Large intestine (tissue), 3 donors: ENCODE measurements around the gene ADAMTS10. TPM values are rescaled to one million over a fixed set of nuclear protein-coding genes. Genes with fewer than 3 reads are reported as not detected.
A peak's percentile ranks its signal among the peaks of the same experiment; 100 is the strongest.
"Not testable (repeated sequence)": the region's sequence is repeated elsewhere in the genome, so short reads cannot be mapped to it uniquely, and the experiment has no call there.

Source experiments
- DNase-seq, 2 donors: peaks; one replicate each; pipeline versions ENCODE4 v3.0.0 to v3.0.0-alpha.2; 2013
- H3K27ac ChIP-seq: one replicate; pipeline ENCODE4 v1.5.1; 2013; ENCODE audit warnings: low read length
- H3K27me3 ChIP-seq: 2 replicates; pipeline ENCODE4 v1.6.1; 2013; ENCODE audit warnings: low read length; ENCODE audit not compliant: control insufficient read depth, insufficient read depth
- H3K36me3 ChIP-seq: 2 replicates; pipeline ENCODE4 v1.6.1; 2013; ENCODE audit warnings: low read length; ENCODE audit not compliant: control insufficient read depth, insufficient read depth
- H3K4me1 ChIP-seq: one replicate; pipeline ENCODE4 v1.6.1; 2013; ENCODE audit warnings: low read length; ENCODE audit not compliant: control insufficient read depth, insufficient read depth
- H3K4me3 ChIP-seq: one replicate; pipeline ENCODE4 v1.5.1; 2013; ENCODE audit warnings: low read length
- H3K9me3 ChIP-seq: one replicate; pipeline ENCODE4 v1.6.1; 2013; ENCODE audit warnings: mild to moderate bottlenecking, low read depth, low read length, moderate library complexity; ENCODE audit not compliant: control insufficient read depth
- WGBS: methylation state at CpG from one replicate; pipeline ENCODE4 v1.1.5; 2013; ENCODE audit warnings: low lambda C conversion rate; ENCODE audit not compliant: insufficient coverage; 5-methylcytosine and 5-hydroxymethylcytosine counted together
- polyA plus RNA-seq: library from polyadenylated mRNA; unstranded; fragments of 120-200 nt; gene quantifications from one replicate; pipeline ENCODE4 v1.2.1, GENCODE V29; 2013

ADAMTS10 gene
- polyA plus RNA-seq, 1 donor = 17.3 TPM

DNA sequence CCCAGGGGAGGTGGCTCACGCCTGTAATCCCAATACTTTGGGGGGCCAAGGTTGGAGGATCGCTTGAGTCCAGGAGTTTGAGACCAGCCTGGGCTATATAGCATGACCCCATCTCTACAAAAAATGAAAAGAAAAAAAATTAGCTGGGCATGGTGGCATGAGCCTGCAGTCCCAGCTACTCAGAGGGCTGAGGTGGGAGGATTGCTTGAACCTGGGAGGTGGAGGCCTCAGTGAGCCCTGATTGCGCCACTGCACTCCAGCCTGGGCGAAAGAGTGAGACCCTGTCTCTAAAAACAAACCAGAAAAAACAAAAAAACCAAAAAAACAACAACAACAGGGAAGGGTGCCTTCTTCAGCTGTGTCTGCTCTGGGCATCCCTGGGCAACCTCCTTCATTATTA, 32.8 kb downstream of the ADAMTS10 start:
- no peak overlapping the region for H3K4me3 ChIP-seq
- H3K27me3 ChIP-seq = peaks cover 12% of the 10 kb centered on the region
- no peaks in the 10 kb centered on the region for H3K9me3 ChIP-seq
- WGBS = 100% methylated on average over 1 of the region's 4 CpGs
- H3K36me3 ChIP-seq = no peaks in the 10 kb centered on the region
- H3K27ac ChIP-seq = no peak overlapping the region
- H3K4me1 ChIP-seq = peaks cover 3% of the 10 kb centered on the region
- no peak for DNase-seq

- DNase-seq = no peak
- H3K4me1 ChIP-seq = peaks cover 3% of the 10 kb centered on the region
- no peaks in the 10 kb centered on the region for H3K36me3 ChIP-seq
- WGBS = no CpG with 5 or more reads among the region's 7 CpGs
- H3K9me3 ChIP-seq = no peaks in the 10 kb centered on the region
- H3K27ac ChIP-seq = no peak within 1 kb of the TSS
- H3K4me3 ChIP-seq = peak within 1 kb of the TSS; percentile 26
- H3K27me3 ChIP-seq = peaks cover 12% of the 10 kb centered on the region
Measured at GRCh38 chr19:8577247-8577646, 33.3 kb downstream of the ADAMTS10 start, which contains the start of gene MYO1F. Gene MYO1F, minus strand, starts transcription at chr19:8577442. Its CDS starts 133 bp downstream, at chr19:8577309.

DNA sequence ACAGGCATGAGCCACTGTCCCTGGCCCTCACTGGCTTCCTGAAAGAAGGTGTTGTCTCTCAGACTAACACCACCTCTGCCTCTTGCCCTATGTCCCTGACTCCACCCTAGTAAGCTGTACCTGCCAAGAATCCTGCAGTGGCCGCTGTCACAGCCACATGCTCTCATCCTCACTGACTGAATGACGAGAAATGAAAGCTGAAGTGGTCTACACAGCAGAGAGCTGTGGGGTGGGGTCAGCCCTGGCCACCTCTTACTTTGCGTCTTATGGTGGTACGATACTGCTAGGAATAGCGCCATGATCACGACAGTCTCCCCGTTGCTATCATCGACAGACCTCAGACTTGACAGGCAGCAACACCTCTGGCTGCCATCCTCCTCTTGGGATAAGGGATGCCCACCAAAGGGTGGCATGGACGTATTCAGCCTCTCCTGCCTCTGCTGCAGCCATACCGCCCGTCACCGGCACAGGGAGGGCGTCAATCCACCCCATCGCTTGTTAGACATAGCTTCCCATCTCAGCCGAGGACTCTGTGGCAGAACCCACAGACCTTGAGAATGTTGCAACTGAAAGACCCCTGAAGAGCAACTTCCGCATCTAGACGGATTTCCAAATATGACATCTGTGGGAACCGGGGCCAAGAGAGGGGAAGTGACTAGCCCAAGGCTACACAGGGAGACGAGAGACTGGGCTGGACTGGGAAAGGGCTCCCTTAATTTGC, 34.1 kb downstream of the ADAMTS10 start:
- H3K4me3 ChIP-seq = peak overlapping the region; percentile 26
- no peaks in the 10 kb centered on the region for H3K36me3 ChIP-seq
- peaks cover 12% of the 10 kb centered on the region for H3K27me3 ChIP-seq
- no CpG with 5 or more reads among the region's 19 CpGs for whole genome bisulfite sequencing
- peak in 1 of 2 donors; percentile 24 for DNase-seq
- H3K27ac ChIP-seq = no peak overlapping the region
- H3K9me3 ChIP-seq = no peaks in the 10 kb centered on the region
- peaks cover 3% of the 10 kb centered on the region for H3K4me1 ChIP-seq

DNA sequence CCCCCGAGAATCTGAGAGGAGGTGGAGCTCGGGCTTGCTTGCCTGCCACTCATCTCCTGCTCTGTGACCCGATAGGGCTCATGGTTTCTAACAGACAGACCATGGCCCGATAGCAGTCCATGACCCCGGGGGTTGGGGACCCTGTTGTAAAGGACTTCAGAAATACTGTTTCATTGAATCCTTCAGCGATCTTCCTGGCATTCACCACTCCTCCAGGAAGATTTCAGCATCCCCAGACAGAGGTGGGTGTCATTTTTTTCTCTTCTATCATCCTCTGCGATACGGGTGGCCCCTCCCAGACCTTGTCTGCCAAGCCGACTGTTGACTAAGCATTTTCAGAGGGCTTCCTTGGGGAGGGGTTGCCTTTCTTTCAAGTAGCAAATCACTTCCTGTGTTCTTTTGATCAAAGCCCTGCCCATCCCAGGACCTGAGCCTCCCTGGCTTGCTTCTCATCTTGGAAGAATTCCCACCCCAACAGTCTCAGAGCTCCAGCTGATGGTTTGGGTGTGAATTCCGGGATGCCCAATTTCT, 35.0 kb downstream of the ADAMTS10 start:
- H3K36me3 ChIP-seq = no peaks in the 10 kb centered on the region
- H3K27ac ChIP-seq = no peak overlapping the region
- peak overlapping the region; percentile 6 for H3K4me3 ChIP-seq
- no peaks in the 10 kb centered on the region for H3K9me3 ChIP-seq
- WGBS = no CpG with 5 or more reads among the region's 10 CpGs
- peaks cover 12% of the 10 kb centered on the region for H3K27me3 ChIP-seq
- H3K4me1 ChIP-seq = peaks cover 3% of the 10 kb centered on the region
- no peak for DNase-seq

GRCh38 chr19:8574619-8574922, 35.9 kb downstream of the ADAMTS10 start:
- DNase-seq, H3K4me3 ChIP-seq, H3K27me3 ChIP-seq, H3K27ac ChIP-seq, H3K36me3 ChIP-seq, H3K9me3 ChIP-seq, H3K4me1 ChIP-seq: not testable (repeated sequence)
- WGBS = no CpG with 5 or more reads among the region's 7 CpGs

GRCh38 chr19:8573316-8573715, 37.2 kb downstream of the ADAMTS10 start:
- Histone ChIP-seq H3K4me3 (no peak overlapping the region), H3K27me3 (peaks cover 8% of the 10 kb centered on the region), H3K27ac (no peak overlapping the region), H3K36me3 (no peaks in the 10 kb centered on the region), H3K4me1 (no peaks in the 10 kb centered on the region), H3K9me3 (no peaks in the 10 kb centered on the region)
- WGBS = no CpG with 5 or more reads among the region's 7 CpGs
- no peak for DNase-seq

DNA sequence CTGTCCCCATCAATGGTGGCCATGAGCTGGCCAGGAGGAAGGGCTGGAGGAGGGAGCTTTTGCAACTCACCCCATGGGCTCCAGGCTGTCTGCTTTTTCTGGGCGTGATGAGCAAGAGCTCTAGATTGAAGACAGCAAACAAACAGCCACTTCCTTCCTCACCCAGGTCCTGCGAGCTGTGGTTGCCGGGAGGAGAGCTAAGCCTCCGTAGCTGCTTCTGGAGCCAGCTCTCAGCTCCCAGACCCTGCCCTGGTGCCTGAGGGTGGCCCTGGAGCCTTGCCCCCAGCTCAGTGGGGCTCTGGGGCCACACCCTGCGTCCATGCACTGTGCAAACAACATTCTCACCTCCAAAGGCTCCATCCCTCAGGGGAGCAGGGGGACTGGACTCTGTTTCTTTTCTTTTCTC, 39.5 kb downstream of the ADAMTS10 start:
- Histone ChIP-seq H3K4me1 (no peaks in the 10 kb centered on the region), H3K36me3 (no peaks in the 10 kb centered on the region), H3K4me3 (no peak overlapping the region), H3K27me3 (no peaks in the 10 kb centered on the region), H3K27ac (no peak overlapping the region), H3K9me3 (no peaks in the 10 kb centered on the region)
- no peak for DNase-seq
- no CpG with 5 or more reads among the region's 5 CpGs for WGBS

DNA sequence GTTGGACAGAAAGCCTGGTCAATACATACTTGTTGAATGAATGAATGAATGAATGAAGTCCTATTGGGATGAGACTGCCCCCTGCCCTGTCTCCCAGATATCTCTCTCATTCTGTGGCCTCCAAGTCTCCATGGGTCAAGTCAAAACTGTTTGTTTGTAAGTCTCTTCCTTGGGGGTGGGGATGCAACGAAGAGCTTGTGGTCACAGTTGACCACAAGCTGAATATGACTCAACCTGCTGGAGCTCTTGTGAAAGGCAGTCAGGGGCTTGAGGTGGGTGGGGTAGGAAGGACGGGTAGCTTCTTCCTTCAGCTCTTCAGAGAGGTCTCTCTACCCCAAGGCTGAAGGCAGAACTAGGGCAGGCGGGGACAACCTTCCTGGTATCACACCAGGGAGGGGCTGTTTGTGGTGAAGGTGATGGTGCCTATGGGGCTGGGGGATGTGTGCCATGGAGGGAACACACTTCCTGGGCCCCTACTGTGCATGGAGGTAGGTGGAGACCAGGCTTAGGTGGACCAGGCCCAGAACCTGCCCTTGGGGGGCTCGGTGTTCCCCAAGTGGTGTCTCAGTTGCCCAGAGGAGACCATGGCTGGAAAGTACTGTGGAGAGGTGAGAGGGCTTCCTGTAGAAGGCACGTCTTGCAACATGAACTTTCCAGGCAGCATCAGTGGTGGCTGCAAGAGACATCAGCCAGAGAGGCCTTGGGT, 41.3 kb downstream of the ADAMTS10 start:
- Histone ChIP-seq H3K27ac (no peak overlapping the region), H3K36me3 (no peaks in the 10 kb centered on the region), H3K4me1 (no peaks in the 10 kb centered on the region), H3K27me3 (no peaks in the 10 kb centered on the region), H3K4me3 (no peak overlapping the region), H3K9me3 (no peaks in the 10 kb centered on the region)
- WGBS = no CpG with 5 or more reads among the region's 5 CpGs
- peak in 1 of 2 donors; percentile 34 for DNase-seq

DNA sequence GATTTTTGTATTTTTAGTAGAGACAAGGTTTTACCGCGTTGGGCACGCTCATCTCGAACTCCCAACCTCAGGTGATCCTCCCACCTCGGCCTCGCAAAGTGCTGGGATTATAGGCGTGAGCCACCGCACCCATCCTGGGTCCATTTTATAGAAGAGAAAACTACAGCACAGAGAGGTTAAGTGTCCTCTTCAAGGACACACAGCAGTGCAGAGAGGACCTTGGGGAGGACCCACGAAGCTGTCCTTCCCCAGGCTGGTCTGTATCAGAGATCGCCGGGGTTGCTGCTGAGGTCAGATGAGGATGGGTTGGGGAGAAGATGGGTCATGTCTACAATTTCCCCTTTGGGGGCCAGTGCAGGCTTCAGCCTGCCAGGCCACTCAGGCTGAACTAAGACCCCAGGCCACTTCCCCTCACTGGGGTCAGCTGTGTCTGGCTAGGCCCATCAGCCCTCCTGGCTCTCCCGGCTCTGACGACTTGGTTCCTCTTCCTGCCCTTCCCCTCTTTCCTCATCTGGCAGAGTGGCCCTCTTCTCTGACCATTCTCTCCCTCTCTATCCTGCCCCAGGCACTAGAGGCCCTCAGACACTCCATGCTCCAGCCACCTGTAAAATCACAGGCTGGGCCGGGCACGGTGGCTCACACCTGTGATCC, 42.9 kb downstream of the ADAMTS10 start:
- H3K4me3 ChIP-seq = no peak overlapping the region
- H3K27me3 ChIP-seq = no peaks in the 10 kb centered on the region
- no peak for DNase-seq
- H3K27ac ChIP-seq = no peak overlapping the region
- no peaks in the 10 kb centered on the region for H3K4me1 ChIP-seq
- H3K9me3 ChIP-seq = no peaks in the 10 kb centered on the region
- H3K36me3 ChIP-seq = no peaks in the 10 kb centered on the region
- 92% methylated on average over 2 of the region's 15 CpGs for WGBS

GRCh38 chr19:8566855-8567254, 43.7 kb downstream of the ADAMTS10 start:
- Histone ChIP-seq H3K4me1 (no peaks in the 10 kb centered on the region), H3K4me3 (no peak overlapping the region), H3K36me3 (no peaks in the 10 kb centered on the region), H3K27me3 (no peaks in the 10 kb centered on the region), H3K27ac (no peak overlapping the region), H3K9me3 (no peaks in the 10 kb centered on the region)
- DNase-seq = no peak
- no CpG with 5 or more reads among the region's 7 CpGs for WGBS
